OCI-LY7 (cell line): Measurements from ENCODE around the gene PCID2. TPM values are rescaled to one million over a fixed set of nuclear protein-coding genes. Genes with fewer than 3 reads are reported as not detected.

Experiments
- BruUV-seq: library from RNA; stranded (reverse); fragments of 400-500 nt; replicated peaks from 2 replicates; lab custom pipeline; 2021; lab: Mats Ljungman, UMichigan
- CTCF ChIA-PET: fragments of 300-600 bp; sonication (Branson Sonifier 250); formaldehyde crosslinking; loops from one replicate; lab custom pipeline; 2022; ENCODE audit warnings: antibody characterized with exemption; ENCODE audit not compliant: unreplicated experiment; lab: Charles Lee
- POLR2A ChIA-PET: fragments of 300-600 bp; sonication (Branson Sonifier 250); formaldehyde crosslinking; loops from one replicate; lab custom pipeline; 2022; ENCODE audit warnings: antibody characterized with exemption; lab: Charles Lee
- DNase-seq: peaks from one replicate; pipeline ENCODE4 v3.0.0-alpha.2; 2015; ENCODE audit warnings: low spot score
- H2AFZ ChIP-seq: fragments of 200-600 bp; sonication (generic), shearing (Covaris generic); 2 replicates; pipeline ENCODE4 v1.6.1; 2014; ENCODE audit warnings: mild to moderate bottlenecking, antibody characterized with exemption, low read length, moderate library complexity
- H3K27ac ChIP-seq: fragments of 200-600 bp; sonication (generic); 2 replicates; pipeline ENCODE4 v1.5.1; 2014; ENCODE audit warnings: mixed run types, low read depth, mild to moderate bottlenecking, moderate library complexity, low read length, inconsistent platforms; ENCODE audit not compliant: poor library complexity, severe bottlenecking
- H3K36me3 ChIP-seq: fragments of 200-600 bp; sonication (generic); 2 replicates; pipeline ENCODE4 v1.6.1; 2014; ENCODE audit warnings: mild to moderate bottlenecking, antibody characterized with exemption, low read length, moderate library complexity, mixed read lengths; ENCODE audit not compliant: insufficient read depth
- H3K4me1 ChIP-seq: fragments of 200-600 bp; sonication (generic); 2 replicates; pipeline ENCODE4 v1.5.1; 2014; ENCODE audit warnings: mild to moderate bottlenecking, low read length; ENCODE audit not compliant: insufficient read depth, poor library complexity, severe bottlenecking
- H3K4me2 ChIP-seq: fragments of 200-600 bp; sonication (generic); 2 replicates; pipeline ENCODE4 v1.6.1; 2014; ENCODE audit warnings: mild to moderate bottlenecking, low read length
- H3K4me3 ChIP-seq: fragments of 200-600 bp; sonication (generic); 2 replicates; pipeline ENCODE4 v1.5.1; 2014; ENCODE audit warnings: mild to moderate bottlenecking, low read depth, low read length; ENCODE audit not compliant: poor library complexity, severe bottlenecking
- H3K79me2 ChIP-seq: fragments of 200-600 bp; sonication (generic); 2 replicates; pipeline ENCODE4 v1.6.1; 2016; ENCODE audit warnings: low read depth, mild to moderate bottlenecking, low read length, moderate library complexity, mixed read lengths; ENCODE audit not compliant: insufficient read depth
- H3K9me2 ChIP-seq: fragments of 200-600 bp; sonication (generic); 2 replicates; pipeline ENCODE4 v1.6.1; 2016; ENCODE audit warnings: mild to moderate bottlenecking, low read length, mixed read lengths; ENCODE audit not compliant: insufficient read depth
- H3K9me3 ChIP-seq: fragments of 200-600 bp; sonication (generic); 2 replicates; pipeline ENCODE4 v1.6.1; 2014; ENCODE audit warnings: mild to moderate bottlenecking, mixed run types, low read length, mixed read lengths
- H4K20me1 ChIP-seq: fragments of 200-600 bp; sonication (generic); 2 replicates; pipeline ENCODE4 v1.6.1; 2014; ENCODE audit warnings: mild to moderate bottlenecking, antibody characterized with exemption, low read length, moderate library complexity, mixed read lengths; ENCODE audit not compliant: insufficient read depth
- CTCF ChIP-seq: fragments of 200-600 bp; sonication (generic); conservative IDR thresholded peaks from 2 replicates; pipeline ENCODE4 v1.5.1; 2014; ENCODE audit warnings: mild to moderate bottlenecking, antibody characterized with exemption, low read length, moderate library complexity, mixed read lengths
- EZH2phosphoT487 ChIP-seq: fragments of 200-600 bp; sonication (generic); IDR thresholded peaks from 2 replicates; pipeline ENCODE4 v1.6.1; 2018; ENCODE audit warnings: low read depth, borderline replicate concordance, mild to moderate bottlenecking, mixed run types, antibody characterized with exemption, low read length, moderate library complexity, mixed read lengths
- intact Hi-C: fragments of 100-400 bp; cut with micrococcal nuclease; formaldehyde crosslinking; loops from one replicate; pipeline ENCODE4 v1.10.0; 2022; ENCODE audit not compliant: unreplicated experiment
- total RNA-seq, 2 experiments: library from RNA; depleted of rRNA in 1 of 2; stranded (reverse); fragments of >200 nt in 1 of 2; shearing (Covaris generic) in 1 of 2; gene quantifications; 2 replicates each; pipeline ENCODE4 v1.2.3, GENCODE V29; 2014 to 2022

PCID2 gene
- total RNA-seq, 2 experiments from 2014 or later, result 30.2 to 41.9 TPM

GRCh38 chr13:113219256-113219940, 10.9 kb upstream of the PCID2 start:
- ChIA-PET POLR2A (no interaction called here), CTCF (no interaction called here)
- peaks cover 41% of the 10 kb centered on the region for H3K36me3 ChIP-seq
- no peaks in the 10 kb centered on the region for H3K9me2 ChIP-seq
- H3K4me3 ChIP-seq, result no peak overlapping the region
- no peak overlapping the region for H3K27ac ChIP-seq
- H3K4me2 ChIP-seq, result no peak overlapping the region
- no peak for DNase-seq
- no peaks in the 10 kb centered on the region for H3K9me3 ChIP-seq
- TF ChIP-seq EZH2phosphoT487 (no peak), CTCF (no peak)
- peaks cover 49% of the 10 kb centered on the region for H3K79me2 ChIP-seq
- no TSS peak for BruUV-seq
- peaks cover 4% of the 10 kb centered on the region for H3K4me1 ChIP-seq
- intact Hi-C loops, result no loop called here
- H4K20me1 ChIP-seq, result peaks cover 7% of the 10 kb centered on the region; the same call in 1 of the 2 replicates
- H2AFZ ChIP-seq, result no peak overlapping the region

DNA sequence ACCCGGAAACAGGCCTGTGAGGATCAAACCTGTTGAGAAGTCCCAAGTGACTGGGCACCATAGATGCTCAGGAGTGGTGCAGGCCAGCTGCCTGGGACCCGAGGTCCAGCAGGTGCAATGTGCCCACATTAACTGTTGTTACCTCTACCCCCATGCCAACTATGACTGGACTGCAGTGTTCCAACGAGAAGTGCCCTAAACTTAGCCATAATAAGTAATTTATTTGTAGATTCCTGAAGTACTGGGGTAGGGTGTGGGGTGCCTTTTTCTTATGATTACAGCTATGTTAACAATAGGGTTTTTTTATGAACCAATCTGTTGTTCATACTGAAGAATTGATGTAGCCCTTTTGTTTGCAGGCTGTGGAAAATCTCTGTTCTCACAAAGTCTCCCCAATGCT, 10.1 kb upstream of the PCID2 start:
- peaks cover 41% of the 10 kb centered on the region for H3K36me3 ChIP-seq
- H4K20me1 ChIP-seq, result peaks cover 11% of the 10 kb centered on the region; the same call in 1 of the 2 replicates
- intact Hi-C loops, result no loop called here
- H3K9me2 ChIP-seq, result no peaks in the 10 kb centered on the region
- no TSS peak for BruUV-seq
- H2AFZ ChIP-seq, result no peak overlapping the region
- DNase-seq, result no peak
- no peak overlapping the region for H3K4me2 ChIP-seq
- H3K4me3 ChIP-seq, result no peak overlapping the region
- H3K9me3 ChIP-seq, result no peaks in the 10 kb centered on the region
- CTCF ChIA-PET, result no interaction called here
- H3K79me2 ChIP-seq, result peaks cover 57% of the 10 kb centered on the region
- POLR2A ChIA-PET, result interaction anchor here (0.6 kb wide), 1 partner anchor 82 kb away, joined by 4 read pairs; no protein-coding TSS in a partner anchor
- TF ChIP-seq EZH2phosphoT487, result no peak
- no peak for TF ChIP-seq CTCF
- no peak overlapping the region for H3K27ac ChIP-seq
- H3K4me1 ChIP-seq, result peaks cover 4% of the 10 kb centered on the region
